Retinal pigment epithelial cell (primary cell): ENCODE measurements around the gene LRPPRC.

Experiments
- DNase-seq: peaks from one replicate; pipeline ENCODE4 v3.0.0-alpha.2; 2010; ENCODE audit warnings: low read depth
- H3K4me3 ChIP-seq: 2 replicates; pipeline ENCODE4 v1.5.1; 2011; ENCODE audit warnings: mild to moderate bottlenecking, low read length, control low read depth, moderate library complexity
- TF ChIP-seq, protein P1 (sequence below): conservative IDR thresholded peaks from 2 replicates; pipeline ENCODE4 v1.5.1; 2011; ENCODE audit warnings: low read depth, low read length, control low read depth, inconsistent platforms

The LRPPRC gene

DNA sequence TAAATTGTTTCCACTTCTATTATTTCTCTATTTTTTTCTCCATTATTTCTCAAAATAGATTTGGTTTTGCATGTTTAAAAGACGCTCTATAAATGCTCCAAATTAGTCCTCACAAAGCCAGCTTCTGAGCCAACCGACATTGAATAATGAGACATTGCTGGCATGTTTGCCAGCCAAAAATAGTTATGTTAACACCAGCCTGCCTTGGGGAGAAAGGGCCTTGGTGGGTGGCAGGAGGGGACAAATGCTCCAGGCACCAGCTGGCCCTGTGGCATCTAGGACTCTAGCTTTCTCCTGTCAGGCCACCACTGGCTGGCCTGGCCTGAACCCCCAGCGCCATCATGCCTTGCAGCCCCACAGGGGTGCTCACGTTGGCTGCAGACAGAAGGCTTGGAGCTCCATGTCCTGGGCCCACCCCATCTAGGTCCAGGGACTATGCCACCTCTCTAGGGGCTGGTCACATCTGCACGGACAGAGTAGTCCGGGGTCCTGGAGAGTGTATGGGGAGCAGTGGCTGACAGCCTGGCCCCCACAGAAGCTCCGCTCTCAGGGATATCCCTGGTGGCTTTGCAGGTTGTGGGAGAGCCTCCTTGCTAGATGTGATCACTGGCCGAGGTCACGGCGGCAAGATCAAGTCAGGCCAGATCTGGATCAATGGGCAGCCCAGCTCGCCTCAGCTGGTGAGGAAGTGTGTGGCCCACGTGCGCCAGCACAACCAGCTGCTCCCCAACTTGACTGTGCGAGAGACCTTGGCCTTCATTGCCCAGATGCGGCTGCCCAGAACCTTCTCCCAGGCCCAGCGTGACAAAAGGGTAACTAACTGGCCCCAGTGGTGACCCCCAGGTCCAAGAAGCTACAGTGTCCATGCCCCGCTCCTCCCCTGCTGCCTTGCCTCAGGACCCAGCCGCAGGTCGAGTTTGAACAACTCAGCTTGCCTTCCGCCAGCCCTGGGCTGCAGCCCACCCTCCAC, 144.5 kb downstream of the LRPPRC start:
- TF ChIP-seq, protein P1, sequence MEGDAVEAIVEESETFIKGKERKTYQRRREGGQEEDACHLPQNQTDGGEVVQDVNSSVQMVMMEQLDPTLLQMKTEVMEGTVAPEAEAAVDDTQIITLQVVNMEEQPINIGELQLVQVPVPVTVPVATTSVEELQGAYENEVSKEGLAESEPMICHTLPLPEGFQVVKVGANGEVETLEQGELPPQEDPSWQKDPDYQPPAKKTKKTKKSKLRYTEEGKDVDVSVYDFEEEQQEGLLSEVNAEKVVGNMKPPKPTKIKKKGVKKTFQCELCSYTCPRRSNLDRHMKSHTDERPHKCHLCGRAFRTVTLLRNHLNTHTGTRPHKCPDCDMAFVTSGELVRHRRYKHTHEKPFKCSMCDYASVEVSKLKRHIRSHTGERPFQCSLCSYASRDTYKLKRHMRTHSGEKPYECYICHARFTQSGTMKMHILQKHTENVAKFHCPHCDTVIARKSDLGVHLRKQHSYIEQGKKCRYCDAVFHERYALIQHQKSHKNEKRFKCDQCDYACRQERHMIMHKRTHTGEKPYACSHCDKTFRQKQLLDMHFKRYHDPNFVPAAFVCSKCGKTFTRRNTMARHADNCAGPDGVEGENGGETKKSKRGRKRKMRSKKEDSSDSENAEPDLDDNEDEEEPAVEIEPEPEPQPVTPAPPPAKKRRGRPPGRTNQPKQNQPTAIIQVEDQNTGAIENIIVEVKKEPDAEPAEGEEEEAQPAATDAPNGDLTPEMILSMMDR, result no peak
- DNase-seq, result no peak
- H3K4me3 ChIP-seq, result no peak overlapping the region

DNA sequence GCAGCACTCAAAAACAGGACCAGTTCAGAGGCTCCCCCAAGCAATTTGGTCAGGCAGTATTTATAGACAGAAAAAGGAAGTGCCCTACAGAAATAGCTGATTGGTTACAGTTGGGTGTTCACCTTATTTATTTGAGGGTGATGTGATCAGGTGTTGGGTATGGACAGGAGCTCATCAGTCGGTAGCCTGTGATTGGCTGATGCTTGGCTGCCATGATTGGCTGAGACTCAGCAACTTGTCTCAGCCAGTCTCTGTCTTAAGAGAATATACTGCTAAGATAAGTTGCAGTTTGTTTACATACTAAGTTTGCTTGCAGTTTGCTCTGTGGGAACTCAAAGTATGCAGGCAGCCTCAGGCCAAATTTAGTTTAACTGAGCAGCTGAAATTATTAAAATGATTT, 147.6 kb downstream of the LRPPRC start:
- TF ChIP-seq, protein P1, result no peak
- DNase-seq, result no peak
- H3K4me3 ChIP-seq, result no peak overlapping the region

DNA sequence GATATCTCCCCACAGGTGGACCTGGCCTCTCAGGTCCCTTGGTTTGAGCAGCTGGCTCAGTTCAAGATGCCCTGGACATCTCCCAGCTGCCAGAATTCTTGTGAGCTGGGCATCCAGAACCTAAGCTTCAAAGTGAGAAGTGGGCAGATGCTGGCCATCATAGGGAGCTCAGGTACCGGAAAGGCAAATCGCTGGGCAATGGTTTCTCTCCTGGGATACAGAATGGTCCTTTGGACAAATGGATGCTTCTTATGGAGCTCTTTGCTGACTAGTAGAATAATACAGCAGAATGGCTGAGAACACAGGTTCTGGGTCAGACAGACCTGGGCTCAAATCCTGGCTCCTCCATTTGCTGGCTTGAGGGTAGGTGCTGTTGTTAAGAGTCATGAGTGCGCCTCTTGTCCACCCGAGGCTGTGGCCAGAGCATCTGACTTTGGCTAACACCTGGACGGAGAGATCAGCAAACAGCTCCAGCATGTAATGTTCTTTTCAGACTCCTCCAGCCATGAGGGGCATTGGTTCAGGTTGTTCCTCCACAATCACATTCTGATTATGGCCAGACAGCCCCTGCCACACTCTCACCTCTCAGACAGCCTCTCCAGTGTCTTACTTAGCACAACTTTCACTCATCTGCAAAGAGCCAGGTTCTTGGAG, 149.5 kb downstream of the LRPPRC start:
- H3K4me3 ChIP-seq, result no peak overlapping the region
- no peak for DNase-seq
- TF ChIP-seq, protein P1, result no peak

DNA sequence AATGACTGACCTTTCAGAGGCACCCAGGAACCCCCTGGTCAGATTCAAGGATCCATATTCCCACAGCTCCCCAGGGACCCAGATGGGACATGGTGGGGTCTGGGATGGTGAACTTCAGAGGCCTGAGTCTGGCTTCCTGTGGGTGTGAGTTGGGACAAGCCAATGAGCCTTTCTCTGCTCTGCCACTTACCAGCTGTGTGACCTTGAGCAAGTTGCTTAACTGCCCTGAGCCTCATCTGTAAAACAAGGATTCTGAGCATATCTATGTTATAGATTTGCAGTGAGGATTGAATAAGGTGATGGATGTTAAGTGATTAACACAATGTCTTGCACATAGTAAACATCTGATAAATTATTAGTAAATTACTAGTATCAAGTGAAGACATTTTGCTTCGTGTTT, 150.6 kb downstream of the LRPPRC start:
- TF ChIP-seq, protein P1, result no peak
- no peak overlapping the region for H3K4me3 ChIP-seq
- no peak for DNase-seq

DNA sequence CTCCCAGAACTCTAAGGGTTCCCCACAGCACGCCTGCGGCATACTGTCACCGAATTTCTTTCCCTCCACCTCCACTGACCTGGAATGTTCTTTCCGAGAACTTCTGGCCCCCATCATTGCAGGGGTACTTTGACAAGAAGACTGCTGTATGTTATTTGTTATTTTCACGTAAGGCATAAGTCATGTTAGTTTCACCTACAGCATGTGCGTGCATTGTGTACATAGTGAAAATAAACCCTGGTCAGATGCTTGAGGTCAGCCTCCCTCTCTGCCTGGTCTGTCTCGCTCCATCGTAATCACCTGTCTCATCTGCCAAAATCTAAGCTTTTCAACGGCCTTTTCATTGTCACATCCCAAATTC, 152.9 kb downstream of the LRPPRC start:
- TF ChIP-seq, protein P1, result no peak
- DNase-seq, result no peak
- no peak overlapping the region for H3K4me3 ChIP-seq

DNA sequence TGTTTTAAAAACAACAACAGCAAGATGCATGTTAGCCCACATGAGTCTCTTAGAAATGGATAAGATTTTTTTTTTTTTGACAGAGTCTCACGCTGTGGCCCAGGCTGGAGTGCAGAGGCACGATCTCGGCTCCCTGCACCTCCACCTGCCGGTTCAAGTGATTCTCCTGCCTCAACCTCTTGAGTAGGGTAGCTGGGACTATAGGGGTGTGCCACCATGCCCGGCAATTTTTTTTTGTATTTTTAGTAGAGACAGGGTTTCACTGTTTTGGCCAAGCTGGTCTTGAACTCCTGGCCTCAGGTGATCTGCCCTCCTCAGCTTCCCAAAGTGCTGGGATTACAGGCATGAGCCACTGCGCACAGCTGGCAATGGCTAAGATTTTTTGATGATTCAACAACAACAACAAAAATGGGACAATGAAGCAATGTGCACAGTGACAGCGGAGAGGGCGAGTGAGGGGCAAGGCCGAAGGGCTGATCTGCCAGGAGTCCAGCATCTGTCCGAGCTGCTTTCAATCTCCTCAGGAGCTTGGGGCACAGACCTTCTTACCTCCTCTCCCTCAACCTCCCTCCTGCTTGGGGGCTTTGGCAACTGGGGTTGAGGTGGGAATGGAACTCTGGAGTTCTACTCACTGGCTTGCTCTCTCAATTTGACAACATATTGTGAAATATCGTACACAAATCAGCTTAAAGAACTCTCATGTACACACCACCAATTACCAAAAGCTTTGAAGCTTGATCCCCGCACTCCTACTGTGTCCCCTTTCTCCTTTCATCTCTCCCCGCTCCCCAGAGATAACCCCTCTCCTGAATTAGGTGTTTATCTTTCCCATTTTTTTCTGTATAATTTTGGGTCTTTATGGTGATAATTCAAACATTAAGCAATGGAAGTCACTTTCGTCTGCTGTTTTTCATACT, 153.6 kb downstream of the LRPPRC start:
- no peak overlapping the region for H3K4me3 ChIP-seq
- no peak for DNase-seq
- TF ChIP-seq, protein P1, result no peak
